Choroid plexus epithelial cell (primary cell): ENCODE measurements around the gene TFB2M.

Experiments
- DNase-seq: peaks from one replicate; pipeline ENCODE4 v3.0.0-alpha.2; 2010; ENCODE audit warnings: low read depth
- H3K4me3 ChIP-seq: 2 replicates; pipeline ENCODE4 v1.5.1; 2011; ENCODE audit warnings: low read depth, mild to moderate bottlenecking, control low read depth, low read length, moderate library complexity
- CTCF ChIP-seq: conservative IDR thresholded peaks from 2 replicates; pipeline ENCODE4 v1.5.1; 2011; ENCODE audit warnings: low read depth, mild to moderate bottlenecking, control low read depth, inconsistent platforms, low read length, moderate library complexity

Gene TFB2M

GRCh38 chr1:246527402-246528088 lies 38.5 kb downstream of the TFB2M start:
- DNase-seq: no peak
- no peak for TF ChIP-seq CTCF
- H3K4me3 ChIP-seq: no peak overlapping the region

- no peak overlapping the region for H3K4me3 ChIP-seq
- no peak for TF ChIP-seq CTCF
- DNase-seq: no peak
Observed at GRCh38 chr1:246526915-246527314, 39.1 kb downstream of the TFB2M start.

- TF ChIP-seq CTCF: no peak
- no peak overlapping the region for H3K4me3 ChIP-seq
- DNase-seq: no peak
Observed at GRCh38 chr1:246526380-246526779, 39.7 kb downstream of the TFB2M start.

DNA sequence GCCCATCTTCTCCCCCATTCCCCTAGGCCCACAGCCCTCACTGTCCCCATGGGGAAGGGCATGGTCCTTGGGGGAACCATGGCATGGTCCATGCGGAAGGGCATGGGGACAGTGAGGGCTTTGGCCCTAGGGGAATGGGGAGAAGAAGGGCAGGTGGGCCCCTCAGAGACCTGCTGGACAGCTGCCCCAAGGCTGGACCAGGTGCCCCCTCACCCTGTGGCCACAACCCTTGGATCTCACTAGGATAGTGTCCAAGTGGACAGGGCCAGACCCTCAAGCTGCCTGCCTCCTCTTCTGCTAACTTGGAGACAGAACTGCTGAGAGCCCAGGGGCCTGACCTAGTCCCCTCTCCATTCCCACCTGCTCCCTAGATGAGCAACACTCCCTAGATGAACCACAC lies 46.5 kb downstream of the TFB2M start:
- DNase-seq: no peak
- H3K4me3 ChIP-seq: no peak overlapping the region
- no peak for TF ChIP-seq CTCF

DNA sequence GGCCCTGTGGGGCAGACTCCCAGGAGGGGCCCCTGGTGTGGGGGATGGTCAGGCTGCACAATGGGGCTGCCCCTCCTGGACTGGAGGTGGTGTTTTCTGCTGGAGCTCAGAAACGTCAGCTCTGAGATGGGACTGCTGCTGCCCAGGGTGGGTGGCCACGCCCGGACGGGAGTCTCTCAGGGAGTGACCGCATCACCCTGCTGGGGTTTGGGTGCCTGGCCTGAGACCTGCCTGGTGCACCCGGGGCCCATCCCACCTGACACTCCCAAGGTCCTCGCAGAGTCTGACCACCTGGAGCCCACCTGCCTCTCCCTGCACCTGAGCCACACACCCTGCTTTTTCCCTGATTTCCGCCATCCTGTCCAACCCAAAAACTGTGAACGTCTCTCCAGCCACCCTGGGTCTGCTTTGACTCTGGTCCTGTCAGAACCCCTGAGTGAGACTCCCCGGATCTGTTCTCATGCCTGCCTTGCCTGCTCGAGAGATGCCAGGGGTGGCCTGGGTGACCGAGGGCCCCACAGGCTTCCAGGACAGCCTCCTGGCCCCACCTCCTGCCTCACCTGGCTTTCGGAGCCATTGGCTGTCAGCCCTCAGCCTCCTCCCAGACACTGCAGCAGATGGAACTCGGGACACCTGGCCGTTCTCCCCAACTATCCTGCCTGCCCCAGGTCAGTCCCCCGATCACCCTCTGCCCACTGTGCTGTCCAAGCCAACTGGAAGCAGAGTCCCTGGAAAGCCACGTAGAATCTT lies 47.4 kb downstream of the TFB2M start:
- DNase-seq: no peak
- TF ChIP-seq CTCF: no peak
- no peak overlapping the region for H3K4me3 ChIP-seq

DNA sequence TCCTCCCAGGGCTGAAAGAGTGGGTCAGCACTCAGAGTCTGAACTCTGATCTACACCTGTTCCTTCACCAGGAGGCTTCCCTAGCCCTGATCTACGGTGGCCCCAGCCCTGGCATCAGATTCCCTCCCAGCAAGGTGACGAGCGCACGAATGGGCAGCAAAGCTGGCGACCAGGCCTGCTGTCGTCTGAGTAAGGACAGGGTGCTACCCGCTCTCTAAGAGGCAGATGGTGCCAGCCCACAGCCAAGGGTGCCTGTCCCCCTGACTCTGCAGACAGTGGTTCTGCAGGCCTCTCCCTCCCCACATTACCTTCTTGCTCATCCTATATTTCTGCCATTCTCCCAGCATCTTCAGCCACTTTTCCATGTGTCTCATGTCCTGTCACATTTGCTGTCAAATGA lies 48.7 kb downstream of the TFB2M start:
- TF ChIP-seq CTCF: no peak
- no peak for DNase-seq
- H3K4me3 ChIP-seq: no peak overlapping the region

DNA sequence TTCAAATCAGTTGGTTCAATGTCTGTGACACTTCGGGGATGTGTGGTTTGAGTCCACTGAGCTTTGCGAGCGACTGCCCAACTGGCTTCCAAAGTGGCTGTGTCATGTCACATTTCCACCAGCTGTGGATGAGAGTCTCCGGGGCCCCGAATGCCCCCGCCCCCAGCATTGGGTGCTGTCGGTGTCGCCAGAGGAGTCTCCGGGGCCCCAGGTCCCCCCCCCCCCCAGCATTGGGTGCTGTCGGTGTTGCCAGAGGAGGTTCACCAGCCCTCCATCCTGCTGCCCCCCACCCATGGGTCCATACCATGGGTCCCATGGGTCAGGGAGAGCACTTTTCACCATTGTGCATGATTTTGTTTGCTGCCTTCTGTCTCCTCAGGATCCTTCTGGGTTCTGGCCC lies 49.9 kb downstream of the TFB2M start:
- DNase-seq: no peak
- no peak overlapping the region for H3K4me3 ChIP-seq
- TF ChIP-seq CTCF: no peak
